ENCODE measurements around the gene TRABD. TPM values are rescaled to one million over a fixed set of nuclear protein-coding genes. Genes with fewer than 3 reads are reported as not detected.

The TRABD gene
- total RNA-seq, 2 donors from 2014 or later: 82.8 to 110 TPM

DNA sequence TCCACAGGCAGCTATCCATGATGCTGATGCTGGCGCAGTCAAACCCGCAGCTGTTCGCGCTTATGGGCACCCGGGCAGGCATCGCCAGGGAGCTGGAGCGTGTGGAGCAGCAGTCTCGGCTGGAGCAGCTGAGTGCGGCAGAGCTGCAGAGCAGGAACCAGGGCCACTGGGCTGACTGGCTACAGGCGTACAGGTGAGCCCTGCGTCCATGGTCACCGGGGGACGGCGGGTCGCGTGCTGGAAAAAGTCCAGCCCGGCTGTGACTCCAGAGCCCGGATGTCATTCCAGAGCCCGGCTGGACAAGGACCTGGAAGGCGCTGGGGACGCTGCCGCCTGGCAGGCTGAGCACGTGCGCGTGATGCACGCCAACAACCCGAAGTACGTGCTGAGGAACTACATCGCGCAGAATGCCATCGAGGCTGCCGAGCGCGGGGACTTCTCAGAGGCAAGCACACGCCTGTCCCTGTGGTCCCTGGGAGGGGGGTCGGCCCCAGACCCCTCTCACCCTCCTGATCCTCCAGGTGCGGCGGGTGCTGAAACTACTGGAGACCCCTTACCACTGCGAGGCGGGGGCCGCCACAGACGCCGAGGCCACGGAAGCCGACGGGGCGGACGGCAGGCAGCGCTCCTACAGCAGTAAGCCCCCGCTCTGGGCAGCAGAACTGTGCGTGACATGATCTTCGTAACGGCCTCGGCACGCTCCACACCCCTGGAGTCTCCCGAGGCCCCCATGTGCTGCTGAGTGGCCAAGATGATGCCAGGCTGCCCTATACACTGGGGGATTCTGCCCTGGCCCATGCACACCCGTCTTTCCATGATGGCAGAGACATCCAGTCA, 31.2 kb downstream of the TRABD start:
- no peak overlapping the region for H3K4me3 ChIP-seq
- no peaks in the 10 kb centered on the region for H3K9me3 ChIP-seq
- H3K4me1 ChIP-seq: peaks cover 17% of the 10 kb centered on the region
- TF ChIP-seq POLR2A (IDR thresholded peaks at IDR 0.05): no peak
- TF ChIP-seq, protein P1, sequence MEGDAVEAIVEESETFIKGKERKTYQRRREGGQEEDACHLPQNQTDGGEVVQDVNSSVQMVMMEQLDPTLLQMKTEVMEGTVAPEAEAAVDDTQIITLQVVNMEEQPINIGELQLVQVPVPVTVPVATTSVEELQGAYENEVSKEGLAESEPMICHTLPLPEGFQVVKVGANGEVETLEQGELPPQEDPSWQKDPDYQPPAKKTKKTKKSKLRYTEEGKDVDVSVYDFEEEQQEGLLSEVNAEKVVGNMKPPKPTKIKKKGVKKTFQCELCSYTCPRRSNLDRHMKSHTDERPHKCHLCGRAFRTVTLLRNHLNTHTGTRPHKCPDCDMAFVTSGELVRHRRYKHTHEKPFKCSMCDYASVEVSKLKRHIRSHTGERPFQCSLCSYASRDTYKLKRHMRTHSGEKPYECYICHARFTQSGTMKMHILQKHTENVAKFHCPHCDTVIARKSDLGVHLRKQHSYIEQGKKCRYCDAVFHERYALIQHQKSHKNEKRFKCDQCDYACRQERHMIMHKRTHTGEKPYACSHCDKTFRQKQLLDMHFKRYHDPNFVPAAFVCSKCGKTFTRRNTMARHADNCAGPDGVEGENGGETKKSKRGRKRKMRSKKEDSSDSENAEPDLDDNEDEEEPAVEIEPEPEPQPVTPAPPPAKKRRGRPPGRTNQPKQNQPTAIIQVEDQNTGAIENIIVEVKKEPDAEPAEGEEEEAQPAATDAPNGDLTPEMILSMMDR (IDR thresholded peaks at IDR 0.05): no peak
- no peak overlapping the region for H3K27ac ChIP-seq
- no peaks in the 10 kb centered on the region for H3K27me3 ChIP-seq
- intact Hi-C loops (cut with DNase I): no loop called here
- DNase-seq (peak in 1 of 4 donors; percentile 15), ATAC-seq (no peak)
- 92 to 95% methylated on average over 37 to 57 of the region's 57 CpGs for WGBS, 2 donors
- H3K36me3 ChIP-seq (replicated peaks in 1 of 2; ENCODE audit: insufficient read depth in 1 of 2, low read depth in 2 of 2): peaks cover 14 to 42% of the 10 kb centered on the region in 2 donors

DNA sequence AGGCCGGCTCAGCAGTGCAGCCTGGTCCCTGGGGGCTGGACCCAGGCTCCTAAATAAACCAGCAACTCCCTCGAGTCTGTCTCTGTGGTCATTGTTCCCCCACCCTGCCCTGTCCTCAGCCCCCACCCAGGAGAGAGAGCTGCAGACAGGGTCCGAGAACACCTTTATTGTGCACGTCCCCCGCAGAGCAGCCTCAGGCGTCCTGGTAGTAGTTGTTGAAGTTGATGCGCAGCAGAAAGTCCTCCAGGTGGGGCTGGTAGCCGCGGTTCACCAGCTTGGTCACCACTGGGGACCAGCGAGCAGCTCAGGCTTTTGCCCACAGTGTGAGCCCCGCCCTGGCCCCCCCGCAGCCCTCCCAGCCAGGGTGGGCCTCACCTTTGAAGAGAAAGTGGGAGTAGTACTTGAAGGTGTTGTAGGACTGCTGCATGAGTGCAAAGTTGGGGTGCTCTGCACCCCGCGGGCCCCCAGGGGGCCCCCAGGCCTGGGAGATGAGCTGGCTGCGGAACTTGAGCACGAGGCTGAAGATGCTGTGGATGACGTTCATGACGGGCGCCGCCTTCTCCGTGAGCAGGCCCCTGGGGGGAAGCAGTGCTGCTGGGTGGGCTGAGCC, 31.9 kb downstream of the TRABD start:
- DNase-seq (no peak), ATAC-seq (no peak)
- Histone ChIP-seq H3K27me3 (no peaks in the 10 kb centered on the region), H3K4me1 (peaks cover 17% of the 10 kb centered on the region), H3K9me3 (no peaks in the 10 kb centered on the region), H3K4me3 (no peak overlapping the region), H3K27ac (no peak overlapping the region), H3K36me3 (replicated peaks in 1 of 2; ENCODE audit: insufficient read depth in 1 of 2, low read depth in 2 of 2) (peaks cover 17 to 47% of the 10 kb centered on the region in 2 donors)
- TF ChIP-seq, protein P1 (IDR thresholded peaks at IDR 0.05): no peak
- no peak for TF ChIP-seq POLR2A (IDR thresholded peaks at IDR 0.05)
- WGBS, 2 donors: 81 to 85% methylated on average over 9 to 16 of the region's 21 CpGs
- intact Hi-C loops (cut with DNase I): no loop called here

DNA sequence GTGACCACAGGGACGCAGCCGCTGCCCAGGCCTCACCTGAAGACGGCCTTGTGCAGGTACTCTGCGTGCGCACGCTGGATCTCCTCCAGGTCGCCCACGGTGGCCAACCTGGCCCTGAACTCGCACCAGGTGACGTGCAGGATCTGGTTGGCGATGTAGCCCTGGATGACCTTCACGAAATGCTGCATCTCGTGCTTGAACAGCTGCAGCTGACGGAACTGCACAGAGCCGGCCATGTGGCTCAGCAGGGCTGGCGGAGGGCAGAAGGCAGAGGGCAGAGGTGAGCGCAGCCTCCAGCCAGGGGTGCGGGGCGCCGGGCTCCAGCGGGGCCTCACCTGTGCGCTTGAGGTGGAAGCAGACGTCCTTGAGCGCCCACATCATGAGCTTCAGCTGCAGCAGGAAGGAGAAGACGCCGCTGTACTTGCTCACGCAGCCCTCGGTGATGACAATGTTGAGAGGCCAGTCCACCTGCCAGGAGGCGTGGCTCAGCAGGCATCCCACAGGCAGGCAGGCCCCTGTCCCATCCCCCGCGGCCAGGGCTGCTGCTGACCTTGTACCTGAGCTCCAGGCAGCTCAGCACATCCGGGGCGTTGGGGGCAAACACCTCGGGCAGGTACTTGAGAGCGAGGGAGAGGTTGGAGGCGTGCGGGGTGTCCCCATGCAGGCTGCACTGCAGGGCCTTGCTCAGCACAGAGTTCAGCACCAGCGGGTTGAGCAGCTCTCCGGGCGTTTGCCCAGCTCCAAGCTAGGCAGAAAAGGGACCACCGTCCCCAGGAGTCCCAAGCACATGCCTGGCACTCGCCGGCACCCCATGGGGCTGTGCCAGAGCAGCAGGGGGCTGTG, 32.7 kb downstream of the TRABD start:
- TF ChIP-seq, protein P1 (IDR thresholded peaks at IDR 0.05): no peak
- TF ChIP-seq POLR2A (IDR thresholded peaks at IDR 0.05): no peak
- H3K36me3 ChIP-seq (replicated peaks in 1 of 2; ENCODE audit: insufficient read depth in 1 of 2, low read depth in 2 of 2): peaks cover 17 to 49% of the 10 kb centered on the region in 2 donors
- H3K4me1 ChIP-seq: peaks cover 17% of the 10 kb centered on the region
- H3K4me3 ChIP-seq: no peak overlapping the region
- ATAC-seq (no peak), DNase-seq (peak in 2 of 4 donors; percentile 30 to 45)
- no peak overlapping the region for H3K27ac ChIP-seq
- intact Hi-C loops (cut with DNase I): no loop called here
- H3K27me3 ChIP-seq: no peaks in the 10 kb centered on the region
- no peaks in the 10 kb centered on the region for H3K9me3 ChIP-seq
- WGBS, 2 donors: 74 to 79% methylated on average over 7 to 41 of the region's 43 CpGs

DNA sequence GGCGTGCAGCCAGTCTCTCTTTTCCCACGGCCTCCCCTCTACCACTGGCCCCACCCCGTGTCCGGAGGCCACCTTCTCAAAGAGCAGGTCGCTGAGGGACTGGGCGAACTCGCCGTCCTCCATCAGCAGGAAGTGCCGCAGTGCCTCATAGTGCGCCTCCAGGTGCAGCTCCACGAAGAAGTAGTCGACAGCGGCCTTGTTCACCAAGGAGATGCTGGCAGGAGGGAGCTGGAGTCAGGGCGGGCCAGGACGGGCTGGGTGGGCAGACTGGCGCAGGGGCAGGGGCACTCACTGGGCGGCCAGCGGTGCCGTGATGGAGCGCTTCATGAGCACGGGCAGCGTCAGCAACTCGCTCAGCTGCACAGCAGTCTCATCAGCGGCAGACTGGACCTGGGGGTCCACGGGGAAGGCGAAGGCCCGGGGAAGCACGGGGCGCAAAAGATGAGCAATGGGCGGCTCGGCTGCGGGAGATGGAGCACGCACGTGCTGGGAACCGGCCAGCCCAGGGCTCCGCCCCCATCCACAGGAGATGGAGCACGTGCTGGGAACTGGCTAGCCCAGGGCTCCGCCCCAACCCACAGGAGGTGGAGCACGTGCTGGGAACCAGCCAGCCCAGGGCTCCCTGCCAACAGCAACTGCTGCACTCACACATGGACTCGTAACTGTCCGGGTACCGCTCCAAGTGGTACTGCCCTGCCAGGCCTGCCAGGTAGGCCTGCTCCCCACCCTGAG, 33.4 kb downstream of the TRABD start:
- peak; percentile 91 to 97 (median 94) for DNase-seq
- Histone ChIP-seq H3K4me1 (peaks cover 17% of the 10 kb centered on the region), H3K4me3 (no peak overlapping the region), H3K36me3 (replicated peaks in 1 of 2; ENCODE audit: insufficient read depth in 1 of 2, low read depth in 2 of 2) (peaks cover 17 to 52% of the 10 kb centered on the region in 2 donors), H3K9me3 (no peaks in the 10 kb centered on the region), H3K27me3 (no peaks in the 10 kb centered on the region), H3K27ac (peak overlapping the region in 2 of 4 donors; percentile 25 to 36)
- peak; percentile 91 for ATAC-seq
- TF ChIP-seq, protein P1 (IDR thresholded peaks at IDR 0.05): no peak
- TF ChIP-seq POLR2A (IDR thresholded peaks at IDR 0.05): no peak
- WGBS, 2 donors: 46 to 58% methylated on average over 17 to 35 of the region's 42 CpGs
- intact Hi-C loops (cut with DNase I): no loop called here
